Astrocyte of the cerebellum (primary cell): ENCODE data around the gene MADCAM1.

Experiments
- DNase-seq: peaks from one replicate; pipeline ENCODE4 v3.0.0-alpha.2; 2011; ENCODE audit warnings: low read depth
- H3K4me3 ChIP-seq: 2 replicates; pipeline ENCODE4 v1.5.1; 2011; ENCODE audit warnings: mild to moderate bottlenecking, low read depth, low read length, moderate library complexity
- in situ Hi-C: cut with HindIII; loops from 2 replicates; pipeline ENCODE4 v1.10.0; 2017; ENCODE audit warnings: low sequenced_read_pairs
- TF ChIP-seq, protein P1 (sequence below): IDR thresholded peaks from 2 replicates; pipeline ENCODE4 v1.5.1; 2012; ENCODE audit warnings: low read length, low read depth, moderate library complexity, mild to moderate bottlenecking; ENCODE audit errors: missing control alignments

The MADCAM1 gene

DNA sequence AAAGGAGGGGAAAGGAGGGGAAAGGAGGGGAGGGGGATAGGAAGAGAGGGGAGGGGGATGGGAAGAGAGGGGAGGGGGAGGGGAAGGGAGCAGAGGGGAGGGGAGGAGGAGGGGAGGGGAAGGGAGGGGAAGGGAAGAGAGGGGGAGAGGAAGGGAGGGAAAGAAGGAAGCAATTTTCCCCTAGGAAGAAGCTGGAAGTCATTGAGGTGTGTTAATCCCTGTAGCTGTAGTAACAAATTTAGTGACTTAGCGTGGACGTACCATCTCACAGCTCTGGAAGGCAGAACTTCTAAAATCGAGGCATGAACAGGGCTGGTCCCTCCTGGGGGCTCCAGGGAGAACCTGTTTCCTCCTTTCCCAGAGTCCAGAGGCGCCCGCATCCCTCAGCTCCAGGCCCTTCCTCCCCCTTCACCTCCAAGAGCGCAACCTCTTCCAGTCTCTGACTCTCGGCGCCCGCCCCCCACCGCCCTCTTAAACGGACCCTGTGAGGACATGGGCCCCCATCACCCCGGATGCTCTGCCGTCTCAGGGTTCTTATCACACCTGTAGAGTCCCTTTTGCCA lies 29.7 kb downstream of the MADCAM1 start:
- in situ Hi-C loops, result no loop called here
- DNase-seq, result no peak
- no peak overlapping the region for H3K4me3 ChIP-seq
- TF ChIP-seq, protein P1, sequence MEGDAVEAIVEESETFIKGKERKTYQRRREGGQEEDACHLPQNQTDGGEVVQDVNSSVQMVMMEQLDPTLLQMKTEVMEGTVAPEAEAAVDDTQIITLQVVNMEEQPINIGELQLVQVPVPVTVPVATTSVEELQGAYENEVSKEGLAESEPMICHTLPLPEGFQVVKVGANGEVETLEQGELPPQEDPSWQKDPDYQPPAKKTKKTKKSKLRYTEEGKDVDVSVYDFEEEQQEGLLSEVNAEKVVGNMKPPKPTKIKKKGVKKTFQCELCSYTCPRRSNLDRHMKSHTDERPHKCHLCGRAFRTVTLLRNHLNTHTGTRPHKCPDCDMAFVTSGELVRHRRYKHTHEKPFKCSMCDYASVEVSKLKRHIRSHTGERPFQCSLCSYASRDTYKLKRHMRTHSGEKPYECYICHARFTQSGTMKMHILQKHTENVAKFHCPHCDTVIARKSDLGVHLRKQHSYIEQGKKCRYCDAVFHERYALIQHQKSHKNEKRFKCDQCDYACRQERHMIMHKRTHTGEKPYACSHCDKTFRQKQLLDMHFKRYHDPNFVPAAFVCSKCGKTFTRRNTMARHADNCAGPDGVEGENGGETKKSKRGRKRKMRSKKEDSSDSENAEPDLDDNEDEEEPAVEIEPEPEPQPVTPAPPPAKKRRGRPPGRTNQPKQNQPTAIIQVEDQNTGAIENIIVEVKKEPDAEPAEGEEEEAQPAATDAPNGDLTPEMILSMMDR, result no peak

DNA sequence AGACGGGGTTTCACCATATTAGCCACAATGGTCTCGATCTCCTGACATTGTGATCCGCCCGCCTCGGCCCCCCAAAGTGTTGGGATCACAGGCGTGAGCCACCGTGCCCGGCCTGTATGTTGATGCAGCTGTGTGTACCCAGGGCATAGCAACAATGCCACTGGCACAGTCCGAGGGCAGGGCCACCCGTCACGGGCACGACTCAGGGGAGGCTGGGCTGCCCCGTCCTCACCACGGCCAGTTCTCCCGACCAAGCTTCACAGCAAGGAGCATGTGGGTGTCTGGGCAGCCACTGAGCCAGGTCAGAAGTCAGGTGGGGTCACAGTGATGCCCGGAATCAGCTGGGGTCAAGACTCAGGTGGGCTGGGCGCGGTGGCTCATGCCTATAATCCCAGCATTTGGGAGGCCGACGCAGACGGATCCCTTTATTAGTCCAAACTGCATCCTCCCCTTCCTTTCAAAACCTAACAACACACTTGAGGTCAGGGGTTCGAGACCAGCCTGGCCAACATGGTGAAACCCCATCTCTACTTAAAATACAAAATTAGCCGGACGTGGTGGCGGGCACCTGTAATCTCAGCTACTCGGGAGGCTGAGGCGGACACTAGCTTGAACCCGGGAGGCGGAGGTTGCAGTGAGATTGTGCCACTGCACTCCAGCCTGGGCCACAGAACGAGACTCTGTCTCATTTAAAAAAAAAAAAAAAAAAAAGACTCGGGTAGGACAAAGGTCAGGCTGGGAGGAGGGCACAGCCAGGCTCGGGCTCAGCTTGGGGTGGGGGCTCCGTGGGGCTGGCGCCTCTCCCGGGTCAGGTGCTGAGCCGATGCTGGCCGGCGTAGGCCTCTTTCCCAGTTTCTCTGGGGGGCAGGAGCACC lies 34.1 kb downstream of the MADCAM1 start:
- no peak for DNase-seq
- TF ChIP-seq, protein P1, result no peak
- H3K4me3 ChIP-seq, result peak overlapping the region; percentile 60
- in situ Hi-C loops, result no loop called here

DNA sequence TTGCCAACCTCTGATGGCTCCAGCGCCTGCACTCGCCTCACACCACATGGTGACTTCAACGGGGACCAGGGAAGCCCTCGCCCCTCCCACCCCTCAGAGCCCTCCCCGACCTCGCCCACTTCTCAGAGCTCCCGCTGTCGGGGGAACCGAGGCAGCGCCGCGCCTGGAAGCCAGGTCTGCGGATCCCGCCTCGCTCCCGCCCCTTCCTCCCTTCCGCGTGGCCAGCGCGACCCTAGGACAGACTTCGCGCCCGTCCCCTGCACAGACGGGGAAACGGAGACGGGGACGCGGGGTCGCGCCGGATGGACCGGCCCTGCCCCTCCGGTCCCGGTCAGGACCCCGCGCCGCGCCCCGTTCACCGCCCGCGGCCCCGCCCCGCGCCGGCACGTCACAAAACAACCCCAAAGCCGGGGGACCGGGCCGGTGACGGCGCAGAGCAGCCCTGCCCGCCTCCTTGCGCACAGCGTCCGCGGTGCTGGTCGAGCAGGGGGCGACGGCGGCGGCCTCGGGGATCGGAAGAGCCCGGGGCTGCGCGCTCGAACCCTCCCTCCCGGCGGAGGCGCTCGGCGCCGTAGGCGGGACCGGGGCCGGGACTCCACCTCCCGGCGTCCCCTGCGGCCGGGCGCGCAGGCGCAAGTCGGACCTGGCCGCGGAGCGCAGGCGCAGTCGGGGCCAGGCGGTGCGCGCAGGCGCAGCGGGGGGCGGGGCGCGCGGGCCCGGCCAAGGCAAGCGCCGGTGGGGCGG lies 34.9 kb downstream of the MADCAM1 start:
- peak overlapping the region; percentile 93 for H3K4me3 ChIP-seq
- TF ChIP-seq, protein P1, result no peak
- in situ Hi-C loops, result no loop called here
- no peak for DNase-seq

DNA sequence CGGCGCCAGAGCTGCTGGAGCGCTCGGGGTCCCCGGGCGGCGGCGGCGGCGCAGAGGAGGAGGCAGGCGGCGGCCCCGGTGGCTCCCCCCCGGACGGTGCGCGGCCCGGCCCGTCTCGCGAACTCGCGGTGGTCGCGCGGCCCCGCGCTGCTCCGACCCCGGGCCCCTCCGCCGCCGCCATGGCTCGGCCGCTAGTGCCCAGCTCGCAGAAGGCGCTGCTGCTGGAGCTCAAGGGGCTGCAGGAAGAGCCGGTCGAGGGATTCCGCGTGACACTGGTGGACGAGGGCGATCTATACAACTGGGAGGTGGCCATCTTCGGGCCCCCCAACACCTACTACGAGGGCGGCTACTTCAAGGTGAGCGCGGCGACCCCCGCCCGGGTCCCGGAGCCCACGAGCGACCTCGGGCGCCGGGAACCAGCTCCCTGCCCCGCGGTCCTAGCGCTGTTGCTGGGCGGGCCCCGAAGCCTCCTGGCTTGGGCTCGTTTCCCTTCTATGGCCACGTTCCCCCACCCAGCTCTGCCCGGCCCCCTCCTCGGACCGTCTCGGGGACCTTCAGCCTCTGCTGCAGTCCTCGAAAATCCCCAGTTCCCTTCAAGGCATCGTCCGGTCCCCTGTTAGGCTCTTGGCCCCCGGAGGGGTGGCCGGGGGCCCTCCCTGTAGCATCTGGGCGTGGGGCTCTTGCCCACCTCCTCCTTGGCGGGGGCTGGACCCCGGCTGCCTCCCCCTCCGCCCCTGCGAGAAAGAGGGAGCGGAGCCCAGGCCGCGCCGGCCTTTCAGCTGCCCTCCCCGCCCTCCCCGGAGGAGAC lies 35.7 kb downstream of the MADCAM1 start, which contains the start of gene CDC34:
TSS of gene CDC34 (plus strand) at position 8 of the 808 bp plus-strand sequence. CDS start at position 180, 172 bp downstream.
- in situ Hi-C loops, result no loop called here
- TF ChIP-seq, protein P1, result no peak
- no peak for DNase-seq
- H3K4me3 ChIP-seq, result peak within 1 kb of the TSS; percentile 93

DNA sequence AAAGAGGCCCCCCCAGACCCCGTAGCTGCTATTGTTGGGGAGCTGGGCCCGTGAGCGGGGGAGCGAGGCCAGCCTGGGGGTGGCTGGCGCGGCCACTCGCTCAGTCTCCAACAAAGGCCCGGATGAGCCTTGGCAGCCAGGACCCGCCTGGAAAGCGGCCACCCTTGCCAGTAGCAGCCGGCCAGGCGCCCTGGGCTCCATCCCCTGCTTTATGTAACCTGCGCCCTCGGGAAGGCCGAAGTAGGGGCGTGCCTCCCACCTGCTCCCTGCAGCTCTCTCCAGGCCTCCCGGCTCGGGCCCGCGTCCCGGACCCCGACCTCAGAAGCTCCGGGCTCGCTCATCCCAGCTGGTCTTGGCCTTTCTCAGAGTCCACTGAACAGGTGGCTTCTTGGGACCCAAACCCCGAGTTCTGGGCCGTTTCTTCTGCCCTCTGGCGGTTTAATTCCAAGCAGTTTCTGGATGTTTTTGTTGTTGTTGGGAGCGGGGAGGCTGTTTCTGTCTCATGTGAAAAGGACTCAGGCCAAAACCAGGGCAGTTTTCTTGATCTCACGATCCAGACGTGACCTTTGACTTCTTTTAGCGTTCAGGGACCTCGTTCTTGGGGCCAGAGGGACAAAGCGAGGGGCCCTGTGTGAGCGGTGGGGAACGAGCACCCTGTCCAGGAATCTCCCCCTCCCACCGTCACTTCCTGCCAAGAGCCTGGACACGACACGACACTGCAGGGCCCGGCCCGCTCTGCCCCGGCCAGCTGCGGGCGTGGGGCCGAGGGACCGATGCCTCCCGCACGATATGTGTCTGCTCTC lies 36.5 kb downstream of the MADCAM1 start:
- TF ChIP-seq, protein P1, result peak; percentile 64
- in situ Hi-C loops, result no loop called here
- peak; percentile 39 for DNase-seq

More for the DNA sequence above, 36.5 kb downstream of the MADCAM1 start:
- H3K4me3 ChIP-seq, result peak overlapping the region; percentile 93
